HepG2 (cell line): ENCODE measurements around the gene LRRC25. TPM values are rescaled to one million over a fixed set of nuclear protein-coding genes. Genes with fewer than 3 reads are reported as not detected.
A peak's percentile ranks its signal among the peaks of the same experiment; 100 is the strongest.

Source experiments
- ADNP ChIP-seq: sonication (generic); formaldehyde crosslinking; IDR thresholded peaks from 2 replicates; pipeline ENCODE4 v1.4.0; 2020; ENCODE audit warnings: missing genetic modification reagents
- FOSL1 ChIP-seq: sonication (generic); formaldehyde crosslinking; IDR thresholded peaks from 2 replicates; pipeline ENCODE4 v1.9.0; 2021; ENCODE audit warnings: missing genetic modification reagents, borderline replicate concordance
- FOXO1 ChIP-seq: sonication (generic); formaldehyde crosslinking; IDR thresholded peaks from 2 replicates; pipeline ENCODE4 v1.4.0; 2020; ENCODE audit warnings: missing genetic modification reagents
- KDM6A ChIP-seq: IDR thresholded peaks from 2 replicates; pipeline ENCODE4 v1.6.1; 2016; ENCODE audit warnings: low read depth
- KLF12 ChIP-seq: sonication (generic); formaldehyde crosslinking; IDR thresholded peaks from 2 replicates; pipeline ENCODE4 v1.4.0; 2020; ENCODE audit warnings: missing genetic modification reagents, borderline replicate concordance
- MAF1 ChIP-seq: sonication (generic); formaldehyde crosslinking; IDR thresholded peaks from 2 replicates; pipeline ENCODE4 v1.5.0; 2020; ENCODE audit warnings: missing genetic modification reagents, borderline replicate concordance
- PPARG ChIP-seq: conservative IDR thresholded peaks from 2 replicates; pipeline ENCODE4 v1.6.1; 2016; ENCODE audit warnings: missing biosample characterization, missing genetic modification reagents
- RAD51 ChIP-seq: fragments of 450-650 bp; IDR thresholded peaks from 2 replicates; pipeline ENCODE4 v1.6.1; 2016; ENCODE audit warnings: borderline replicate concordance
- ZBTB26 ChIP-seq: IDR thresholded peaks from 2 replicates; pipeline ENCODE4 v1.6.1; 2016; ENCODE audit warnings: missing compliant biosample characterization, missing genetic modification reagents, borderline replicate concordance
- ZBTB7A ChIP-seq: sonication (generic); formaldehyde crosslinking; IDR thresholded peaks from 2 replicates; pipeline ENCODE4 v1.8.0; 2022; ENCODE audit warnings: mild to moderate bottlenecking, missing genetic modification reagents
- ZFP62 ChIP-seq: sonication (generic); formaldehyde crosslinking; IDR thresholded peaks from 2 replicates; pipeline ENCODE4 v1.4.0; 2020; ENCODE audit warnings: missing genetic modification reagents
- ZKSCAN5 ChIP-seq: sonication (generic); formaldehyde crosslinking; IDR thresholded peaks from 2 replicates; pipeline ENCODE4 v1.5.1; 2020; ENCODE audit warnings: mild to moderate bottlenecking, missing genetic modification reagents
- ZNF20 ChIP-seq: sonication (generic); formaldehyde crosslinking; IDR thresholded peaks from 2 replicates; pipeline ENCODE4 v1.4.0; 2020; ENCODE audit warnings: mild to moderate bottlenecking, moderate library complexity, missing genetic modification reagents
- ZNF460 ChIP-seq: sonication (generic); formaldehyde crosslinking; IDR thresholded peaks from 2 replicates; pipeline ENCODE4 v1.5.1; 2020; ENCODE audit warnings: missing genetic modification reagents, mild to moderate bottlenecking, borderline replicate concordance
- ZNF605 ChIP-seq: sonication (generic); formaldehyde crosslinking; IDR thresholded peaks from 2 replicates; pipeline ENCODE4 v1.8.0; 2022; ENCODE audit warnings: mild to moderate bottlenecking, missing genetic modification reagents
- ZNF782 ChIP-seq: sonication (generic); formaldehyde crosslinking; IDR thresholded peaks from 2 replicates; pipeline ENCODE4 v1.4.0; 2020; ENCODE audit warnings: missing genetic modification reagents, mild to moderate bottlenecking, borderline replicate concordance
- ZNF850 ChIP-seq: sonication (generic); formaldehyde crosslinking; conservative IDR thresholded peaks from 2 replicates; pipeline ENCODE4 v1.9.0; 2021; ENCODE audit warnings: mild to moderate bottlenecking, missing genetic modification reagents
- polyA plus RNA-seq, 8 experiments: library from polyadenylated mRNA; depleted of rRNA in 3 of 8; stranded (reverse) in 7 of 8; unstranded in 1 of 8; fragments of >200 nt; fragmentation: Illumina TruSeq in 4 of 8; extraction: Trizol in 4 of 8; gene quantifications; 2 replicates each; pipeline versions ENCODE4 v1.2.1 to v1.2.3, GENCODE V29; 2011 to 2016; ENCODE audit warnings: low read depth in 4 of 8, missing spikeins in 1 of 8, mixed read lengths in 1 of 8; ENCODE audit not compliant: insufficient read depth in 1 of 8
- total RNA-seq, 5 experiments: library from RNA; depleted of rRNA; stranded (reverse); fragments of >200 nt; fragmentation: Illumina TruSeq; extraction: Trizol; gene quantifications; 2 replicates each; pipeline ENCODE4 v1.2.3, GENCODE V29; 2016; ENCODE audit warnings: low read depth in 1 of 5
- TF ChIP-seq, protein P1 (sequence below): sonication (generic); formaldehyde crosslinking; IDR thresholded peaks from 2 replicates; pipeline ENCODE4 v1.5.1; 2020; ENCODE audit warnings: mild to moderate bottlenecking, missing genetic modification reagents, borderline replicate concordance
- TF ChIP-seq, protein P2 (sequence below): sonication (generic); formaldehyde crosslinking; IDR thresholded peaks from 2 replicates; pipeline ENCODE4 v1.4.0; 2020; ENCODE audit warnings: mild to moderate bottlenecking, missing genetic modification reagents

Gene LRRC25
- total and polyA plus RNA-seq, 2 of the 13 experiments (the other 11 are each of a cell fraction or from before 2014, with no cell fraction given) = 0.13 to 0.53 TPM

GRCh38 chr19:18362934-18363542 lies 34.4 kb downstream of the LRRC25 start (continued):
- TF ChIP-seq RAD51 (no peak), ZBTB26 (CRISPR knock-in tag) (no peak), ZNF850 (CRISPR knock-in tag) (no peak), PPARG (CRISPR knock-in tag) (no peak), ADNP (peak; percentile 66; the same call in 1 of the 2 replicates), ZFP62 (no peak), ZNF782 (CRISPR knock-in tag) (no peak), FOSL1 (CRISPR knock-in tag) (no peak), ZNF20 (CRISPR knock-in tag) (no peak), FOXO1 (CRISPR knock-in tag) (peak; percentile 28; the same call in 1 of the 2 replicates), KDM6A (CRISPR knock-in tag) (no peak), ZNF460 (CRISPR knock-in tag) (peak; percentile 79), ZKSCAN5 (CRISPR knock-in tag) (no peak), MAF1 (CRISPR knock-in tag) (no peak), KLF12 (no peak; the same call in 1 of the 2 replicates), ZNF605 (0 out of 2 replicates have a peak, but pooled peaks have one; percentile 46), ZBTB7A (no peak)
- TF ChIP-seq, protein P1, sequence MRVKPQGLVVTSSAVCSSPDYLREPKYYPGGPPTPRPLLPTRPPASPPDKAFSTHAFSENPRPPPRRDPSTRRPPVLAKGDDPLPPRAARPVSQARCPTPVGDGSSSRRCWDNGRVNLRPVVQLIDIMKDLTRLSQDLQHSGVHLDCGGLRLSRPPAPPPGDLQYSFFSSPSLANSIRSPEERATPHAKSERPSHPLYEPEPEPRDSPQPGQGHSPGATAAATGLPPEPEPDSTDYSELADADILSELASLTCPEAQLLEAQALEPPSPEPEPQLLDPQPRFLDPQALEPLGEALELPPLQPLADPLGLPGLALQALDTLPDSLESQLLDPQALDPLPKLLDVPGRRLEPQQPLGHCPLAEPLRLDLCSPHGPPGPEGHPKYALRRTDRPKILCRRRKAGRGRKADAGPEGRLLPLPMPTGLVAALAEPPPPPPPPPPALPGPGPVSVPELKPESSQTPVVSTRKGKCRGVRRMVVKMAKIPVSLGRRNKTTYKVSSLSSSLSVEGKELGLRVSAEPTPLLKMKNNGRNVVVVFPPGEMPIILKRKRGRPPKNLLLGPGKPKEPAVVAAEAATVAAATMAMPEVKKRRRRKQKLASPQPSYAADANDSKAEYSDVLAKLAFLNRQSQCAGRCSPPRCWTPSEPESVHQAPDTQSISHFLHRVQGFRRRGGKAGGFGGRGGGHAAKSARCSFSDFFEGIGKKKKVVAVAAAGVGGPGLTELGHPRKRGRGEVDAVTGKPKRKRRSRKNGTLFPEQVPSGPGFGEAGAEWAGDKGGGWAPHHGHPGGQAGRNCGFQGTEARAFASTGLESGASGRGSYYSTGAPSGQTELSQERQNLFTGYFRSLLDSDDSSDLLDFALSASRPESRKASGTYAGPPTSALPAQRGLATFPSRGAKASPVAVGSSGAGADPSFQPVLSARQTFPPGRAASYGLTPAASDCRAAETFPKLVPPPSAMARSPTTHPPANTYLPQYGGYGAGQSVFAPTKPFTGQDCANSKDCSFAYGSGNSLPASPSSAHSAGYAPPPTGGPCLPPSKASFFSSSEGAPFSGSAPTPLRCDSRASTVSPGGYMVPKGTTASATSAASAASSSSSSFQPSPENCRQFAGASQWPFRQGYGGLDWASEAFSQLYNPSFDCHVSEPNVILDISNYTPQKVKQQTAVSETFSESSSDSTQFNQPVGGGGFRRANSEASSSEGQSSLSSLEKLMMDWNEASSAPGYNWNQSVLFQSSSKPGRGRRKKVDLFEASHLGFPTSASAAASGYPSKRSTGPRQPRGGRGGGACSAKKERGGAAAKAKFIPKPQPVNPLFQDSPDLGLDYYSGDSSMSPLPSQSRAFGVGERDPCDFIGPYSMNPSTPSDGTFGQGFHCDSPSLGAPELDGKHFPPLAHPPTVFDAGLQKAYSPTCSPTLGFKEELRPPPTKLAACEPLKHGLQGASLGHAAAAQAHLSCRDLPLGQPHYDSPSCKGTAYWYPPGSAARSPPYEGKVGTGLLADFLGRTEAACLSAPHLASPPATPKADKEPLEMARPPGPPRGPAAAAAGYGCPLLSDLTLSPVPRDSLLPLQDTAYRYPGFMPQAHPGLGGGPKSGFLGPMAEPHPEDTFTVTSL (CRISPR knock-in tag) = no peak
- TF ChIP-seq, protein P2, sequence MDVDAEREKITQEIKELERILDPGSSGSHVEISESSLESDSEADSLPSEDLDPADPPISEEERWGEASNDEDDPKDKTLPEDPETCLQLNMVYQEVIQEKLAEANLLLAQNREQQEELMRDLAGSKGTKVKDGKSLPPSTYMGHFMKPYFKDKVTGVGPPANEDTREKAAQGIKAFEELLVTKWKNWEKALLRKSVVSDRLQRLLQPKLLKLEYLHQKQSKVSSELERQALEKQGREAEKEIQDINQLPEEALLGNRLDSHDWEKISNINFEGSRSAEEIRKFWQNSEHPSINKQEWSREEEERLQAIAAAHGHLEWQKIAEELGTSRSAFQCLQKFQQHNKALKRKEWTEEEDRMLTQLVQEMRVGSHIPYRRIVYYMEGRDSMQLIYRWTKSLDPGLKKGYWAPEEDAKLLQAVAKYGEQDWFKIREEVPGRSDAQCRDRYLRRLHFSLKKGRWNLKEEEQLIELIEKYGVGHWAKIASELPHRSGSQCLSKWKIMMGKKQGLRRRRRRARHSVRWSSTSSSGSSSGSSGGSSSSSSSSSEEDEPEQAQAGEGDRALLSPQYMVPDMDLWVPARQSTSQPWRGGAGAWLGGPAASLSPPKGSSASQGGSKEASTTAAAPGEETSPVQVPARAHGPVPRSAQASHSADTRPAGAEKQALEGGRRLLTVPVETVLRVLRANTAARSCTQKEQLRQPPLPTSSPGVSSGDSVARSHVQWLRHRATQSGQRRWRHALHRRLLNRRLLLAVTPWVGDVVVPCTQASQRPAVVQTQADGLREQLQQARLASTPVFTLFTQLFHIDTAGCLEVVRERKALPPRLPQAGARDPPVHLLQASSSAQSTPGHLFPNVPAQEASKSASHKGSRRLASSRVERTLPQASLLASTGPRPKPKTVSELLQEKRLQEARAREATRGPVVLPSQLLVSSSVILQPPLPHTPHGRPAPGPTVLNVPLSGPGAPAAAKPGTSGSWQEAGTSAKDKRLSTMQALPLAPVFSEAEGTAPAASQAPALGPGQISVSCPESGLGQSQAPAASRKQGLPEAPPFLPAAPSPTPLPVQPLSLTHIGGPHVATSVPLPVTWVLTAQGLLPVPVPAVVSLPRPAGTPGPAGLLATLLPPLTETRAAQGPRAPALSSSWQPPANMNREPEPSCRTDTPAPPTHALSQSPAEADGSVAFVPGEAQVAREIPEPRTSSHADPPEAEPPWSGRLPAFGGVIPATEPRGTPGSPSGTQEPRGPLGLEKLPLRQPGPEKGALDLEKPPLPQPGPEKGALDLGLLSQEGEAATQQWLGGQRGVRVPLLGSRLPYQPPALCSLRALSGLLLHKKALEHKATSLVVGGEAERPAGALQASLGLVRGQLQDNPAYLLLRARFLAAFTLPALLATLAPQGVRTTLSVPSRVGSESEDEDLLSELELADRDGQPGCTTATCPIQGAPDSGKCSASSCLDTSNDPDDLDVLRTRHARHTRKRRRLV (CRISPR knock-in tag) = 0 out of 2 replicates have a peak, but pooled peaks have one; percentile 36
